Medulla oblongata (tissue), 1 donor: Measurements from ENCODE around the gene PCDHGA5.
"Not testable (repeated sequence)": the region's sequence is repeated elsewhere in the genome, so short reads cannot be mapped to it uniquely, and the experiment has no call there.

ENCODE experiments used
- DNase-seq: peaks from one replicate; pipeline ENCODE4 v3.0.0-alpha.2; 2015; ENCODE audit errors: extremely low spot score

The PCDHGA5 gene

DNA sequence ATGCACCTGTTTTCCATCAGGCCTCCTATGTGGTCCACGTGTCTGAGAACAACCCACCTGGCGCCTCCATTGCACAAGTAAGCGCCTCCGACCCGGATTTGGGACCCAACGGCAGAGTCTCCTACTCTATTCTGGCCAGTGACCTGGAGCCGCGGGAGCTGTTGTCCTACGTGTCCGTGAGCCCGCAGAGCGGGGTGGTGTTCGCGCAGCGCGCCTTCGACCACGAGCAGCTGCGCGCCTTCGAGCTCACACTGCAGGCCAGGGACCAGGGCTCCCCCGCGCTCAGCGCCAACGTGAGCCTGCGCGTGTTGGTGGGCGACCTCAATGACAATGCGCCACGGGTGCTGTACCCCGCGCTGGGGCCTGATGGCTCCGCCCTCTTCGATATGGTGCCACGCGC lies 12.4 kb upstream of the PCDHGA5 start:
- no peak for DNase-seq

DNA sequence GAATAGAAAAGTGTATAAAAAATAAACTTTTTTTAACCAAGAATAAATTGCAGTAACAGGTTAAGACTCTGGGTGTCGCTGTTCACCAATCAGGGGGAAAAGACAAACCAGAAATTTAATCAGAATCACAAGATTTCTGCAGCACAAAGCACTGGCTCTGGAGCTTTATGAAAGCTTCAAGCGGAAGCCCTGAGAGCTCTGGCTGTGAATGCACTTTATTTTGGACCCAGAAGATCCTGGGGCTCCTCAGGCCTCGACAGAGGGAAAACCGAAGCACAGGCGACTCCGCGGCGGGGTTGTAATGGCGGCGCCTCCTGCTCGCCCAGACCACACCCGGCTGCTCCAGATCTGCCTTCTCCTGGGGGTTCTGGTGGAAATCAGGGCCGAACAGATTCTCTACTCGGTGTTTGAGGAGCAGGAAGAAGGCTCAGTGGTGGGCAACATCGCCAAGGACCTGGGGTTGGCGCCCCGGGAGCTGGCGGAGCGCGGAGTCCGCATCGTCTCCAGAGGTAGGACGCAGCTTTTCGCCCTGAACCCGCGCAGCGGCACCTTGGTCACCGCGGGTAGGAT lies 9.0 kb upstream of the PCDHGA5 start, which contains the start of gene PCDHGA4:
TSS of gene PCDHGA4 (plus strand) at position 122 of the 570 bp plus-strand sequence. CDS start at position 209, 87 bp downstream.
- no peak for DNase-seq

DNA sequence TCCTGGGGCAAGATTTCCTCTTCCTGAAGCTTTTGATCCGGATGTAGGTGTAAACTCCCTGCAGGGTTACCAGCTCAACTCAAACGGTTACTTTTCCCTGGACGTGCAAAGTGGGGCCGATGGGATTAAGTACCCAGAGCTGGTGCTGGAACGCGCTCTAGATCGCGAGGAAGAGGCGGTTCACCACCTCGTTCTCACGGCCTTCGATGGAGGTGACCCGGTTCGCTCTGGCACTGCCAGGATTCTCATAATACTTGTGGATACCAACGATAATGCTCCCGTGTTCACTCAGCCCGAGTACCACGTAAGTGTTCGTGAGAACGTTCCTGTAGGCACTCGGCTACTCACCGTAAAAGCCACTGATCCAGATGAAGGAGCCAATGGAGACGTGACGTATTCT lies 8.3 kb upstream of the PCDHGA5 start:
- no peak for DNase-seq

DNA sequence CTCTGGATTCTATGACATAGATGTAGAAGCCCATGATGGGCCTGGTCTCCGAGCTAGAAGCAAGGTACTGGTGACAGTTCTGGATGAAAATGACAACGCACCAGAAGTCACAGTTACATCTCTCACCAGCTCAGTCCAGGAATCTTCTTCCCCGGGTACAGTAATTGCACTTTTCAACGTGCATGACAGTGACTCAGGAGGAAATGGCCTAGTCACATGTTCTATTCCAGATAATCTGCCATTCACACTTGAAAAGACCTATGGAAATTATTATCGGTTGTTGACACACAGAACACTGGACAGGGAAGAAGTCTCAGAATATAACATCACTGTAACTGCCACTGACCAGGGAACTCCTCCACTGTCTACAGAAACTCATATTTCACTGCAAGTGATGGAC lies 7.8 kb upstream of the PCDHGA5 start:
- no peak for DNase-seq

DNA sequence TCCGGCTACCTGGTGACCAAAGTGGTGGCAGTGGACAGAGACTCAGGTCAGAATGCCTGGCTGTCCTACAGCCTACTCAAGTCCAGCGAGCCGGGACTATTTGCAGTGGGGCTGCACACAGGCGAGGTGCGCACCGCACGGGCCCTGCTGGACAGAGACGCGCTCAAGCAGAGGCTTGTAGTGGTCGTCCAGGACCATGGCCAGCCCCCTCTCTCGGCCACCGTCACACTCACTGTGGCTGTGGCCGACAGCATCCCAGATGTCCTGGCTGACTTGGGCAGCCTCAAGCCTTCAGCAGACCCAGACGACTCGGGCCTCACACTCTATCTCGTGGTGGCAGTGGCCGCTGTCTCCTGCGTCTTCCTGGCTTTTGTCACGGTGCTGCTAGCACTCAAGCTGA lies 7.0 kb upstream of the PCDHGA5 start:
- DNase-seq: no peak

DNA sequence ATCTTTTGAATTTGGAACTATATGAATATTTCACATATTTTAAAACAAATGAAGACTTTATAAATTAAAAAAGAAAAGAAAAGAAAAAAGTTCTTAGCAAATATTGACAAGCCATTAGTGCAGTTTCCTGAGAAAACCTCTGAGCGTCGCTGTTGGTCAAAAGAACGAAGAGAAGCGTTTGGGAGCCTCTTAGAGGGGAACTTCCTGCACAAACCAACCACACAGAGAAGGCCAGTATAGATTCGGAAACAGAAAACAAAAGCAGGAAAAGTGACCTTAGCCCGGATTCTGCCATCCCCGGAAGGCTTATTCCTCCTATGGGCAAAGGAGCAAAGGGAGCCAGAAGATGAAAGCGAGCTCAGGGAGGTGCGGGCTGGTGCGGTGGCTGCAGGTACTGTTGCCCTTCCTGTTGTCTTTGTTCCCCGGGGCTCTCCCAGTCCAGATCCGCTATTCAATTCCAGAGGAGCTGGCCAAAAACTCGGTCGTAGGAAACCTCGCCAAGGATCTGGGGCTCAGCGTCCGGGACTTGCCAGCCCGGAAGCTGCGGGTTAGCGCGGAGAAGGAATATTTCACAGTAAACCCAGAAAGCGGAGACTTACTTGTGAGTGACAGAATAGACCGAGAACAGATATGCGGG lies 4.1 kb upstream of the PCDHGA5 start, which contains the start of gene PCDHGB2:
TSS of gene PCDHGB2 (plus strand) at position 205 of the 637 bp plus-strand sequence. CDS start at position 347, 142 bp downstream.
- peak; percentile 30 for DNase-seq

DNA sequence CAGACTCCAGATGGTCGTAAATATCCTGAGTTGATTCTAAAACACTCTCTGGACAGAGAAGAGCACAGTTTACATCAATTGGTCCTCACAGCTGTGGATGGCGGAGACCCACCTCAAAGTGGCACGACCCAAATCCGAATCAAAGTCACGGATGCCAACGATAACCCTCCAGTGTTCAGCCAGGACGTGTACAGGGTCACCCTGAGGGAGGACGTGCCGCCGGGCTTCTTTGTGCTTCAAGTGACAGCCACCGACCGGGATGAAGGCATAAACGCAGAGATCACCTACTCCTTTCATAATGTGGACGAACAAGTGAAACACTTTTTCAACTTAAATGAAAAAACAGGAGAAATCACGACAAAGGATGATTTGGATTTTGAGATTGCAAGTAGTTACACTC lies 3.3 kb upstream of the PCDHGA5 start:
- no peak for DNase-seq

DNA sequence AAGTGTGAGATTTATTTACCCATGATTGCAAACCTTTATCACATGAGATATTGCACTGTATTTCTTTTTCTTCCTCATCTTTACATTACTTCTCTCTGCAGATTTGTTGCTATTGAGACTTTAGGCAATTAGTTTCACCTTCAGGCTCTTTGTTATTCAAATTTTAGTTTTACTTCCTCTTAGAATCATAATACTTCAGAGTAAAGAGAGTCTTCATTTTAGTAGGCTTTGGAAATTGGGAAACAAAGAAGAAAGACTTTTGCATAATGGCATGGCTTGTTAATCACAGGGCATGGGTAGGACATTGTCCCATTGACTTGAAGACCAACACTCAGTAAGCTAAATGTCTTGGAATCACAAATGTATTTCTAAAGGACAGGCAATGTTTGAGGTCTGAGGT lies 1.2 kb upstream of the PCDHGA5 start:
- DNase-seq: no peak

DNA sequence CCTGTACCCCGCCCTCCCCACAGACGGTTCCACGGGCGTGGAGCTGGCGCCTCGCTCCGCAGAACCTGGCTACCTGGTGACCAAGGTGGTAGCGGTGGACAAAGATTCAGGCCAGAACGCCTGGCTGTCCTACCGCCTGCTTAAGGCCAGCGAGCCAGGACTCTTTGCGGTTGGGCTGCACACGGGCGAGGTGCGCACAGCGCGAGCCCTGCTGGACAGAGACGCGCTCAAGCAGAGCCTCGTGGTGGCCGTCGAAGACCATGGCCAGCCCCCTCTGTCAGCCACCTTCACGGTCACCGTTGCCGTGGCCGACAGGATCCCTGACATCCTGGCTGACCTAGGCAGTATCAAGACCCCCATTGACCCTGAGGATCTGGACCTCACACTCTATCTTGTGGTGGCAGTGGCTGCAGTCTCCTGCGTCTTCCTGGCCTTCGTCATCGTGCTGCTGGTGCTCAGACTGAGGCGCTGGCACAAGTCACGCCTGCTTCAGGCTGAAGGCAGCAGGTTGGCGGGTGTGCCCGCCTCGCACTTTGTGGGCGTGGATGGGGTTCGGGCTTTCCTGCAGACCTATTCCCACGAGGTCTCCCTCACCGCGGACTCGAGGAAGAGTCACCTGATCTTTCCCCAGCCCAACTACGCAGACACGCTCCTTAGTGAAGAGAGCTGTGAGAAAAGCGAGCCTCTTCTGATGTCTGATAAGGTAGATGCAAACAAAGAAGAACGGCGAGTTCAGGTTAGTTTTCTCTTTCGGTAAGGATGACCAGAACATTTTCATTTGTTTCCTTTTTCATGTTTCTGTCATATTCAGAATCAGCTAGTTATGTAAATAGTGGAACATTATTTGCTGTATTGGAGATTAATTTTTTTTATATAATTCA lies 2.3 kb downstream of the PCDHGA5 start:
- no peak for DNase-seq

DNA sequence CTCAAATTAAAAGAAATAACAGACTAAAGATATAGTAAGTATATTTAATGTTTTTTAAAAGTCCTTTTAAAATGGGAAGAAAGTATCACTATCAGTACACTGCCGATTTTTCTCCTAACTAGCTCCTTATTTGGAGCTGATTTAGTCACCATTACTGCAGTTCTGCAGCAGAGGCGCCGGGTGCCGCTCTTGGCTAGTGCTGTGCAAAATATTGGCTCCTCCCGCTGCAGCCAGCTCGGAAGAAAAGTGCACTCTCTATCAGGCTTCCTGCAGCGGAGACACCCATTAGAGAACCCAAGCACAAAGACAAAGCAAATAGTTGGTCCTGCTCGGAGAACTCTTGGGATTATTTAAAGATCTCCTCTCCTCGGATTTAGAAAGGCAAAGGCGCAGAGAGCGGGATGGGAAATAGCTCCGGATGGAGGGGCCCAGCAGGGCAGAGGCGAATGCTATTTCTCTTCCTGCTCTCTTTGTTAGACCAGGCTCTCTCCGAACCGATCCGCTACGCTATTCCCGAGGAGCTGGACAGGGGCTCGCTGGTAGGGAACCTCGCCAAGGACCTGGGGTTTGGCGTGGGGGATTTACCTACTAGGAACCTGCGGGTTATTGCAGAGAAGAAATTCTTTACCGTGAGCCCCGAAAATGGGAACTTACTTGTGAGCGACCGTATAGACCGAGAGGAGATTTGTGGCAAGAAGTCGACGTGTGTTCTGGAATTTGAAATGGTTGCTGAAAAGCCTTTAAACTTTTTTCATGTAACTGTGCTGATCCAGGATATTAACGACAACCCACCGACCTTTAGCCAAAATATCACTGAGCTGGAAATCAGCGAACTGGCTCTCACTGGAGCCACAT lies 6.3 kb downstream of the PCDHGA5 start, which contains the start of gene PCDHGB3:
TSS of gene PCDHGB3 (plus strand) at position 249 of the 855 bp plus-strand sequence. CDS start at position 402, 153 bp downstream.
- DNase-seq: peak; percentile 4

DNA sequence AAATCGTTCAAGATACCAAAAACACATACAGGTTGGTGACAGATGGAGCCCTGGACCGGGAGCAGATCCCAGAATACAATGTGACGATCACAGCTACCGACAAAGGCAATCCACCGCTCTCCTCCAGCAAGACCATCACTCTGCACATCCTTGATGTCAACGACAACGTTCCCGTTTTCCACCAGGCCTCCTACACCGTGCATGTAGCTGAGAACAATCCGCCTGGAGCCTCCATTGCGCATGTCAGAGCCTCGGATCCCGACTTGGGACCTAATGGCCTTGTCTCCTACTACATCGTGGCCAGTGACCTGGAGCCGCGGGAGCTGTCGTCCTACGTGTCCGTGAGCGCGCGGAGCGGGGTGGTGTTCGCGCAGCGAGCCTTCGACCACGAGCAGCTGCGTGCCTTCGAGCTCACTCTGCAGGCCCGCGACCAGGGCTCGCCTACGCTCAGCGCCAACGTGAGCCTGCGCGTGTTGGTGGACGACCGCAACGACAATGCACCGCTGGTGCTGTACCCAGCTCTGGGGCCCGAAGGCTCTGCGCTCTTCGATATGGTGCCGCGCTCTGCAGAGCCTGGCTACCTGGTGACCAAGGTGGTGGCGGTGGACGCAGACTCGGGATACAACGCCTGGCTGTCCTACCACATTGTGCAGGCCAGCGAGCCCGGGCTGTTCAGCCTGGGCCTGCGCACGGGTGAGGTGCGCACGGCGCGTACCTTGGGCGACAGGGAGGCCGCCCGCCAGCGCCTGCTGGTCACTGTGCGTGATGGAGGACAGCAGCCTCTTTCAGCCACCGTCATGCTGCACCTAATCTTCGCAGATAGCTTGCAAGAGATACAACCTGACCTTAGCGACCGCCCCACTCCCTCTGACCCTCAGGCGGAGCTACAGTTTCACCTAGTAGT lies 7.9 kb downstream of the PCDHGA5 start:
- DNase-seq: no peak

DNA sequence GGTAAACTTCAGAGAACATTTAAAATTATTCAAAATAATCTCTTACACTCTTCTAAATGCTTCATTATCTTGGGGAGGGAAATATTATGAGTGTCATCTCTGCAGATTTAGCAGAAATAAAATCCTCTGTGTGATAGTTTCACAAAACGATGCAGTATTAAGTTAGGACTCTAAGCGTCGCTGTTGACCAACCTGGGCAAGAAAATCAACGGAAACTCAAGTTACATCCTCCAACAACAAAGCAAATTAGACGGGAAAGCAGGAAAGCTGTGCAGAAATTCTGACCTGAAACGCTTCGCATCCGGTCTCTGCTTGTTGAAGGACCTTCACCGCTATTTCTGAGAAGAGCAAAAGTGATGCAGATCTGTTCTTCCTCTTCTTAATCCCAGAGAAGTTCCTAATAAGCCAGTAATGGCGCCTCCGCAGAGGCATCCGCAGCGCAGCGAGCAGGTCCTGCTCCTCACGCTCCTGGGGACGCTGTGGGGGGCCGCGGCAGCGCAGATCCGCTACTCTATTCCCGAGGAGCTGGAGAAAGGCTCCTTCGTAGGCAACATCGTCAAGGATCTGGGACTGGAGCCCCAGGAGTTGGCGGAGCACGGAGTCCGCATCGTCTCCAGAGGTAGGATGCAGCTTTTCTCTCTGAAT lies 9.8 kb downstream of the PCDHGA5 start, which contains the start of gene PCDHGA6:
TSS of gene PCDHGA6 (plus strand) at position 219 of the 645 bp plus-strand sequence. CDS start at position 412, 193 bp downstream.
- no peak for DNase-seq

DNA sequence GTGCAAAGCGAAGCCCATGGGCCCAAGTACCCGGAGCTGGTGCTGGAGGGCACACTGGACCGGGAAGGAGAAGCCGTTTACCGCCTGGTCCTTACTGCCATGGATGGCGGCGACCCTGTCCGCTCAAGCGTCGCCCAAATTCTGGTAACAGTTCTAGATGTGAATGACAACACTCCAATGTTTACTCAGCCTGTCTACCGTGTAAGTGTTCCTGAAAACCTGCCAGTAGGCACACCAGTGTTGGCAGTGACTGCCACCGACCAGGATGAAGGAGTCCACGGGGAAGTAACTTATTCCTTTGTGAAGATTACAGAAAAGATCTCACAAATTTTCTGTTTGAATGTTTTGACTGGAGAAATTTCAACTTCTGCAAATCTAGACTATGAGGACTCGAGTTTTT lies 10.7 kb downstream of the PCDHGA5 start:
- no peak for DNase-seq

DNA sequence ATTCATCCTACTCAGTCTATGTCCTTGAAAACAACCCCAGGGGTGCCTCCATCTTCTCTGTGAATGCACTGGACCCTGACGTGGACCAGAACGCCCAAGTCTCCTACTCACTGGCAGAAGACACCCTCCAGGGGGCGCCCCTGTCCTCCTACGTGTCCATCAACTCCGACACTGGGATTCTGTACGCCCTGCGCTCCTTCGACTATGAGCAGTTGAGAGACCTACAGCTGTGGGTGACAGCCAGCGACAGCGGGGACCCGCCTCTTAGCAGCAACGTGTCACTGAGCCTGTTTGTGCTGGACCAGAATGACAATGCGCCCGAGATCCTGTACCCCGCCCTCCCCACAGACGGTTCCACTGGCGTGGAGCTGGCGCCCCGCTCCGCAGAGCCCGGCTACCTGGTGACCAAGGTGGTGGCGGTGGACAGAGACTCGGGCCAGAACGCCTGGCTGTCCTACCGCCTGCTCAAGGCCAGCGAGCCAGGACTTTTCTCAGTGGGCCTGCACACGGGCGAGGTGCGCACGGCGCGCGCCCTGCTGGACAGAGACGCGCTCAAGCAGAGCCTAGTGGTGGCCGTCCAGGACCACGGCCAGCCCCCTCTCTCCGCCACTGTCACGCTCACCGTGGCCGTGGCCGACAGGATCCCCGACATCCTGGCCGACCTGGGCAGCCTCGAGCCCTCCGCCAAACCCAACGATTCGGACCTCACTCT lies 11.6 kb downstream of the PCDHGA5 start:
- DNase-seq: not testable (repeated sequence)

DNA sequence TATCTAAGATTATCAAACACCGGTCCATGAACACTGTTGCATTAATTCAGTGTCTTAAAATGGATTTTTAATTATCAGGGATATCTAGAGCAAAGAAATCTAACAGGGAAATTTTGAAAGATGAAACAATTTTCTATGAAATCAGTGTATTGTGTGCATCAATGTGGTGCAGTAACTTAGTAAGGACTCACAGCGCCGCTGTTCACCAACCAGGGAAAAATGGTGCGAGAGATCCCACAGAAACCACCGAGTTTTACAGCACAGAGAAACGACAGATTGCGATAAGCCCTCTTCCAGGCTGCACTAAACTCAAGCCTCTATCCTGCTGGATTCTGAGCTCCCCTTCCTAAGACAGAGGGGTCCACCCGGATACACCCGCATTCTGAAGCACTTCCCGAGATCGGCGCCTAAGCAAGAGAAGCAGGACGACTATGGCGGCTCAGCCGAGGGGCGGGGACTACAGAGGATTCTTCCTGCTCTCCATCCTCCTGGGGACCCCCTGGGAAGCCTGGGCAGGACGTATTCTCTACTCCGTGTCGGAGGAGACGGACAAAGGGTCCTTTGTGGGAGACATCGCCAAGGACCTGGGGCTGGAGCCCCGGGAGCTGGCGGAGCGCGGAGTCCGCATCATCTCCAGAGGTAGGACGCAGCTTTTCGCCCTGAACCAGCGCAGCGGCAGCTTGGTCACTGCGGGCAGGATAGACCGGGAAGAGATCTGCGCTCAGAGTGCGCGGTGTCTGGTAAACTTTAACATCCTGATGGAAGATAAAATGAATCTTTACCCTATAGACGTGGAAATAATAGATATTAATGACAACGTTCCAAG lies 18.7 kb downstream of the PCDHGA5 start, which contains the start of gene PCDHGA7:
TSS of gene PCDHGA7 (plus strand) at position 274 of the 826 bp plus-strand sequence. CDS start at position 432, 158 bp downstream.
- DNase-seq: no peak

DNA sequence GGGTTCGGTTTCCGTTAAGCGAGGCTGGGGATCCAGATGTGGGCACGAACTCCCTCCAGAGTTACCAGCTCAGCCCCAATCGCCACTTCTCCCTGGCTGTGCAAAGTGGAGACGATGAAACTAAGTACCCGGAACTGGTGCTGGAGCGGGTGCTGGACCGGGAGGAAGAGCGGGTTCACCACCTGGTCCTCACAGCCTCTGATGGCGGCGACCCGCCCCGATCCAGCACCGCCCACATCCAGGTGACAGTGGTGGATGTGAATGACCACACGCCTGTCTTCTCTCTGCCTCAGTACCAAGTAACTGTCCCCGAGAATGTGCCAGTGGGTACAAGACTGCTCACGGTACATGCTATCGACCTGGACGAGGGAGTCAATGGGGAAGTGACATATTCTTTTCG lies 19.4 kb downstream of the PCDHGA5 start:
- DNase-seq: no peak

DNA sequence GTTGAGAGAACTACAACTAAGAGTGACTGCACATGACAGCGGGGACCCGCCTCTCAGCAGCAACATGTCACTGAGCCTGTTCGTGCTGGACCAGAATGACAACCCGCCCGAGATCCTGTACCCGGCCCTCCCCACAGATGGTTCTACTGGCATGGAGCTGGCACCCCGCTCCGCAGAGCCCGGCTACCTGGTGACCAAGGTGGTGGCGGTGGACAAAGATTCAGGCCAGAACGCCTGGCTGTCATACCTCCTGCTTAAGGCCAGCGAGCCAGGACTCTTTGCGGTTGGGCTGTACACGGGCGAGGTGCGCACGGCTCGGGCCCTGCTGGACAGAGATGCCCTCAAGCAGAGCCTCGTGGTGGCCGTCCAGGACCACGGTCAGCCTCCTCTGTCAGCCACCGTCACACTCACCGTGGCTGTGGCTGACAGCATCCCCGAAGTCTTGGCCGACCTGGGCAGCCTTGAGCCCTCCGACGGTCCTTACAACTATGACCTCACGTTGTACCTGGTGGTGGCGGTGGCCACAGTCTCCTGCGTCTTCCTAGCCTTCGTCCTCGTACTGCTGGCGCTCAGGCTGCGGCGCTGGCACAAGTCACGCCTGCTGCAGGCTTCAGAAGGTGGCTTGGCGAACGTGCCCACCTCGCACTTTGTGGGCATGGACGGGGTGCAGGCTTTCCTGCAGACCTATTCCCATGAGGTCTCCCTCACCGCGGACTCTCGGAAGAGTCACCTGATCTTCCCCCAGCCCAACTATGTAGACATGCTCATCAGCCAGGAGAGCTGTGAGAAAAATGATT lies 20.7 kb downstream of the PCDHGA5 start:
- no peak for DNase-seq
